Cardiac fibroblast (primary cell): ENCODE results near the gene ANK2.

ENCODE experiments used
- DNase-seq, 2 donors: peaks; one replicate each; pipeline versions ENCODE4 v3.0.0 to v3.0.0-alpha.2; 2010; ENCODE audit warnings: low read depth in 2 of 2
- H3K4me3 ChIP-seq, 2 donors: replicated peaks in 1 of 2; 1 replicate in 1 of 2; 2 replicates in 1 of 2; pipeline ENCODE4 v1.5.1; 2011; ENCODE audit warnings: low read depth in 2 of 2, low read length in 2 of 2, mild to moderate bottlenecking in 2 of 2, moderate library complexity in 1 of 2
- TF ChIP-seq, protein P1 (sequence below): IDR thresholded peaks from one replicate; pipeline ENCODE4 v1.5.1; 2011; ENCODE audit warnings: low read depth, mild to moderate bottlenecking, low read length, inconsistent platforms

The ANK2 gene

DNA sequence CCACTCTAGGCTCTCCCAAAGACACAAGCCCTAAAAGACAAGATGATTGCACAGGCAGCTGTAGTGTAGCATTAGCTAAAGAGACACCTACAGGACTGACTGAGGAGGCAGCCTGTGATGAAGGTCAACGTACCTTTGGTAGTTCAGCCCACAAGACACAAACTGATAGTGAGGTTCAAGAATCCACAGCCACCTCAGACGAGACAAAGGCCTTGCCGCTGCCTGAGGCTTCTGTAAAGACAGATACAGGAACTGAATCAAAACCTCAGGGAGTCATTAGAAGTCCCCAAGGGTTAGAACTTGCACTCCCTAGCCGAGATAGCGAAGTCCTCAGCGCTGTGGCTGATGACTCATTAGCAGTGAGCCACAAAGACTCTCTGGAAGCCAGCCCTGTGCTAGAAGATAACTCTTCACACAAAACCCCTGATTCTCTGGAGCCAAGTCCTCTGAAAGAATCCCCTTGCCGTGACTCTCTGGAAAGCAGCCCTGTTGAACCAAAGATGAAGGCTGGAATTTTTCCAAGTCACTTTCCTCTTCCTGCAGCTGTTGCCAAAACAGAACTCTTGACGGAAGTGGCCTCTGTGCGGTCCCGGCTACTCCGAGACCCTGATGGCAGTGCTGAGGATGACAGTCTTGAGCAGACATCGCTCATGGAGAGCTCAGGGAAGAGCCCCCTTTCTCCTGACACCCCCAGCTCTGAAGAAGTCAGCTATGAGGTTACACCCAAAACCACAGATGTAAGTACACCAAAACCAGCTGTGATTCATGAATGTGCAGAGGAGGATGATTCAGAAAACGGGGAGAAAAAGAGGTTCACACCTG, 306.3 kb downstream of the ANK2 start:
- DNase-seq: peak; percentile 91 to 95
- TF ChIP-seq, protein P1, sequence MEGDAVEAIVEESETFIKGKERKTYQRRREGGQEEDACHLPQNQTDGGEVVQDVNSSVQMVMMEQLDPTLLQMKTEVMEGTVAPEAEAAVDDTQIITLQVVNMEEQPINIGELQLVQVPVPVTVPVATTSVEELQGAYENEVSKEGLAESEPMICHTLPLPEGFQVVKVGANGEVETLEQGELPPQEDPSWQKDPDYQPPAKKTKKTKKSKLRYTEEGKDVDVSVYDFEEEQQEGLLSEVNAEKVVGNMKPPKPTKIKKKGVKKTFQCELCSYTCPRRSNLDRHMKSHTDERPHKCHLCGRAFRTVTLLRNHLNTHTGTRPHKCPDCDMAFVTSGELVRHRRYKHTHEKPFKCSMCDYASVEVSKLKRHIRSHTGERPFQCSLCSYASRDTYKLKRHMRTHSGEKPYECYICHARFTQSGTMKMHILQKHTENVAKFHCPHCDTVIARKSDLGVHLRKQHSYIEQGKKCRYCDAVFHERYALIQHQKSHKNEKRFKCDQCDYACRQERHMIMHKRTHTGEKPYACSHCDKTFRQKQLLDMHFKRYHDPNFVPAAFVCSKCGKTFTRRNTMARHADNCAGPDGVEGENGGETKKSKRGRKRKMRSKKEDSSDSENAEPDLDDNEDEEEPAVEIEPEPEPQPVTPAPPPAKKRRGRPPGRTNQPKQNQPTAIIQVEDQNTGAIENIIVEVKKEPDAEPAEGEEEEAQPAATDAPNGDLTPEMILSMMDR: no peak
- H3K4me3 ChIP-seq: peak overlapping the region in 1 of 2 donors; percentile 1

DNA sequence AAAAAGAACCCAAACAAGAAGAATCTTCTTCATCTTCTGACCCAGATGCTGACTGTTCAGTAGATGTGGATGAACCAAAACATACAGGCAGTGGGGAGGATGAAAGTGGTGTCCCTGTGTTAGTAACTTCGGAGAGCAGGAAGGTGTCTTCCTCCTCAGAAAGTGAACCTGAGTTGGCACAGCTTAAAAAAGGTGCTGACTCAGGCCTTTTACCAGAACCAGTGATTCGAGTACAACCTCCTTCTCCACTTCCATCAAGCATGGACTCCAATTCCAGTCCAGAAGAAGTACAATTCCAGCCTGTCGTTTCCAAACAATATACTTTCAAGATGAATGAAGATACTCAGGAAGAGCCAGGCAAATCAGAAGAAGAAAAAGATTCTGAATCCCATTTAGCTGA, 307.0 kb downstream of the ANK2 start:
- TF ChIP-seq, protein P1: no peak
- DNase-seq: no peak
- H3K4me3 ChIP-seq: no peak overlapping the region

DNA sequence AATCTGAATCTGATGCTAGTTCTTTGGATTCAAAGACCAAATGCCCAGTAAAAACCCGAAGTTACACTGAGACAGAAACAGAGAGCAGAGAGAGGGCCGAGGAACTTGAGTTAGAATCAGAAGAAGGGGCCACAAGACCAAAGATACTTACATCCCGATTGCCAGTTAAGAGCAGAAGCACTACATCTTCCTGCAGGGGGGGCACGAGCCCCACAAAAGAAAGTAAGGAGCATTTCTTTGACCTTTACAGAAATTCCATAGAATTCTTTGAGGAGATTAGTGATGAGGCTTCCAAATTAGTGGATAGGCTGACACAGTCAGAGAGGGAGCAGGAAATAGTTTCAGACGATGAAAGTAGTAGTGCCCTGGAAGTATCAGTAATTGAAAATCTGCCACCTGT, 309.3 kb downstream of the ANK2 start:
- no peak overlapping the region for H3K4me3 ChIP-seq
- TF ChIP-seq, protein P1: peak; percentile 7
- DNase-seq: peak; percentile 14 to 24

DNA sequence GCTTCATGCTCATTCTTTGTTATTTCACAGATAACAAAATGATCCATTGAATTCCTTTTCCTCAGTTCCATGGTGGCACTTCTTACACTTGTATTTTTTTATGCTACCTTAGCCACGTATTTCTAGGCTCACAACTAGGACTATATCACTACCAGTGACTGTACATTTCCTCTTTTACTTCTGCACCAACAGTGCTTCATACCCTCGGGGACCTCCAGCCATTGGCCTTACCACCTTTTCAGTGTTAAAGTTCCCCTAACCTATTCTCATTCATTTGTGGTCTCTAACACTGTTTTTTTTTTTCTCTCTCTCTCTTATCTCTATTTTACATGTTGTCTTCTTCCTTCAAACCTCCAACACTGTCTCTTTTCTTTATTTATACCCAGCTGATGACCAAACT, 315.9 kb downstream of the ANK2 start:
- DNase-seq: no peak
- no peak overlapping the region for H3K4me3 ChIP-seq
- TF ChIP-seq, protein P1: no peak

DNA sequence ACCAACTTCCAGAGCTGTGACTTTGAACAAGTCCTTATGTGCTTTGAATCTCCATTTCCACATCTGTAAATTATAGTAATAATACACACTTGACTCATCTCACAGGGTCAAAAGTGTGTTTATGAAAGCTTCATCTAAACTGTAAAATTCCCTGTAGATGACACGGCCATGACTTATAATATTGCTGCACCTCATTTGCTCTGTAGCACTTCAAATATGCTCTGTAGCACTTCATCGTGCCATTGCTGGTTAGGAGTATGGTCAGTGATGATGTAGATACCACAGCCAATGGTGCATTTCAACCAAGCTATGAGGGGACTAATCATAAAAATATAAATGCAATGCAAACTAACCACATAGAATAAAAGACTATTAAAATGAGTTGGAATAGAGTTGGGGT, 318.6 kb downstream of the ANK2 start:
- TF ChIP-seq, protein P1: no peak
- no peak overlapping the region for H3K4me3 ChIP-seq
- peak in 1 of 2 donors; percentile 67 for DNase-seq

DNA sequence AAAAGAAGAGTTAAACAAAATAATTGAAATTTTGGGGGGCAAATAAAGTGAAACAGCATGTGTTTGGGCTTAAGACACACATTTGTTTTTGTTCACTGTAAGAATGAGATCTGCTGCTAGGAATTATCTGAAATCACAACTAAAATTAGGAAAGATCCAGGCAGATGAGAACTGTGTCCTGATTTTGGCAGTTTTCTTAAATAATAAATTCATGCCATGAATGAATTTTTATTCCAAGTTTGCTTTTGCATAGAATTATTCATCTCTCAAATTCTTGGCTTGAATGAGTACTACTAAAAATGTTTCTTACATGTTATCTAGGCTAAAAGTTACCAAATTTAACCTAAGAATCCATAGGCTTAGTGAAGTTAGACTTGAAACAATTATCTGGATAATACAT, 321.7 kb downstream of the ANK2 start:
- no peak overlapping the region for H3K4me3 ChIP-seq
- no peak for DNase-seq
- TF ChIP-seq, protein P1: no peak
